Measurements from ENCODE around the gene AFM.

GRCh38 chr4:73527196-73527595 lies 45.7 kb downstream of the AFM start:
- TF ChIP-seq CTCF (IDR thresholded peaks at IDR 0.05; ENCODE audit: poor library complexity) (no peak), EZH2 (IDR thresholded peaks at IDR 0.05; ENCODE audit: borderline replicate concordance) (no peak)
